8988T (cell line): Measurements from ENCODE around the gene TMEM41B.
"Not testable (repeated sequence)": the region's sequence is repeated elsewhere in the genome, so short reads cannot be mapped to it uniquely, and the experiment has no call there.

Experiments used
- DNase-seq: peaks from one replicate; pipeline ENCODE4 v3.0.0; 2011

TMEM41B gene

DNA sequence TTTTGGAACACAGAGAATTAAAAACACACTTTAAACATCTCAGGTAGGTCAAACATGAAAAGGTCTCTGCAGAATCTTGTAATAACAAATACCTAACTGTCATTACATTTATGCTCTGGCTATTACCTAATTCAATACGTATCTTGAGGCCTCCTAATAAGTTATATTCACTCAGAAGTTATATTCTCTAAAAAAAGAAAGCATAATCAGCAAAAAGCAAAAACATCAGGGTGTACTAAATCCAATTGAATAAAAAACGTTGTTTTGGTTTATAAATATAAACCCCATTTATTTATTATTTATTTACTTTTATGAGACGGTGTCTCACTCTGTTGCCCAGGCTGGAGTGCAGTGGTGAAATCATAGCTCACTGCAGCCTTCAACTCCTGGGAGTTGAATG lies 10.2 kb downstream of the TMEM41B start:
- no peak for DNase-seq

- DNase-seq = no peak
These were observed 11.9 kb downstream of the TMEM41B start for GRCh38 chr11:9302448-9302847.

DNA sequence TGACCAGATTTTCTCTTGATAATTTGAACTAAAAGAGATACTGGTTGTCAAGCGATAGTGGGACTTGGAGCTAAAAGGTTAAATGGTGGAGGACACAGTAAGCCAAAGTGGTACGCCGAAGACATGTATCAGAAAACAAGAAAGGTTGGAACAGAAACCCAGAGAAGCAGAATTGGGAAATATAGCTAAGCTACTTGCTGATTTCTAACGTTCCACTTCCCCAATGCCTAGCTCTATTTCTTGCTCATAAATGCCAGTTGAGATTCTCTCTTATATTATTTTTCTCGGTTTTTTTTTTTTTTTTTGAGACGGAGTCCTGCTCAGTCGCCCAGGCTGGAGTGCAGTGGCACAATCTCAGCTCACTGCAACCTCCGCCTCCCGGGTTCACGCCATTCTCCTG lies 12.7 kb downstream of the TMEM41B start:
- DNase-seq = no peak

GRCh38 chr11:9293646-9294045 lies 20.7 kb downstream of the TMEM41B start:
- no peak for DNase-seq

GRCh38 chr11:9285850-9286587 lies 28.4 kb downstream of the TMEM41B start:
- DNase-seq = no peak

- DNase-seq = no peak
These were observed 33.6 kb downstream of the TMEM41B start for GRCh38 chr11:9280655-9281301.

- DNase-seq = no peak
These were observed 37.2 kb downstream of the TMEM41B start for GRCh38 chr11:9277176-9277575.

DNA sequence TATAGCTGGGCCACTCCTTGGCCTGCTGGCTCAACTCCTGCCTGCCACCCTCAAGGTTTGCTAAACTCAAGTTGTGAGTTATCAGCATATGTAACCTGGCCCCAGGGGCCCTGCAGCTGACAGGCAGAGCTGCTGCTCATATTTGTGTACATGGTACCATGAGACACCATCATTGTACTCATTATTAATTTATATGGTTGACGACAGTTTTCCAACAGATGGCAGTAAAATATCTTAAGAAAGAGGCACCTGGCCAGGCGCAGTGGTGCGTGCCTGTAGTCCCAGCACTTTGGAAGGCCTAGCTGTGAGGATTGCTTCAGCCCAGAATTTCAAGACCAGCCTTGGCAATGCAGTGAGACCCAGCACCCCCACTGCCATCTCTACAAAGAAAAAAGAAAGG lies 37.8 kb downstream of the TMEM41B start:
- DNase-seq = peak; percentile 21

DNA sequence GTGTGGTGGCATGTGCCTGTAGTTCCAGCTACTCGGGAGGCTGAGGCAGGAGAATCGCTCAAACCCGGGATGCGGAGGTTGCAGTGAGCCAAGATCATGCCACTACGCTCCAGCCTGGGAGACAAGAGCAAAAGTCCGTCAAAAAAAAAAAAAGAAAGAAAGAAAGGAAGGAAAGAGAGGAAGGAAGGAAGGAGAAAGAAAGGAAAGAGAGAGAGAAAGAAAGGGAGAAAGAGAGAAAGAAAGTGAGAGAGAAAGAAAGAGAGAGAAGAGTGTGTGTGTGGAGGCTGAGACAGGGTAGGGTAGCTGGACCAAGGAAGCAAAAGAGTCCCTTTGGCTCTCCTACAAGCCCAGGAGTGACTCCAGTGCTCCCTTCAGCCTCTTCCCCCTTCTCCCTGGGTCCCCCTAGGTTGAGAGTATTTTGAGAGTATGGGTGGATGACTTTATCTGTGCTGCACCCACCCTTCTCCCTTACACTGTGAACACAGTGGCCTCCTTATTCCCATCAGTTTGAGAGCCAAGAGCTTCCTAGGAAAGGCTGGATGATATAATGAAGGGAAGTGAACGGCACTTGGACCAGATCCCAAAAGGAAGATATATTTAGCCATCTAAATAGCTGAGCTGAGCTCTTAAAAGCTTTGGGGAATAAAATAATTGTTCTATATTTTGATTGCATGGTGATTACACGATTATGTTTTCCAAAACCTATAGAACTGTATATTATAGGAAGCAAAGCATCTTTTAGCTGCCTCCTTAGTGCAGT lies 39.7 kb downstream of the TMEM41B start:
- DNase-seq = no peak

DNA sequence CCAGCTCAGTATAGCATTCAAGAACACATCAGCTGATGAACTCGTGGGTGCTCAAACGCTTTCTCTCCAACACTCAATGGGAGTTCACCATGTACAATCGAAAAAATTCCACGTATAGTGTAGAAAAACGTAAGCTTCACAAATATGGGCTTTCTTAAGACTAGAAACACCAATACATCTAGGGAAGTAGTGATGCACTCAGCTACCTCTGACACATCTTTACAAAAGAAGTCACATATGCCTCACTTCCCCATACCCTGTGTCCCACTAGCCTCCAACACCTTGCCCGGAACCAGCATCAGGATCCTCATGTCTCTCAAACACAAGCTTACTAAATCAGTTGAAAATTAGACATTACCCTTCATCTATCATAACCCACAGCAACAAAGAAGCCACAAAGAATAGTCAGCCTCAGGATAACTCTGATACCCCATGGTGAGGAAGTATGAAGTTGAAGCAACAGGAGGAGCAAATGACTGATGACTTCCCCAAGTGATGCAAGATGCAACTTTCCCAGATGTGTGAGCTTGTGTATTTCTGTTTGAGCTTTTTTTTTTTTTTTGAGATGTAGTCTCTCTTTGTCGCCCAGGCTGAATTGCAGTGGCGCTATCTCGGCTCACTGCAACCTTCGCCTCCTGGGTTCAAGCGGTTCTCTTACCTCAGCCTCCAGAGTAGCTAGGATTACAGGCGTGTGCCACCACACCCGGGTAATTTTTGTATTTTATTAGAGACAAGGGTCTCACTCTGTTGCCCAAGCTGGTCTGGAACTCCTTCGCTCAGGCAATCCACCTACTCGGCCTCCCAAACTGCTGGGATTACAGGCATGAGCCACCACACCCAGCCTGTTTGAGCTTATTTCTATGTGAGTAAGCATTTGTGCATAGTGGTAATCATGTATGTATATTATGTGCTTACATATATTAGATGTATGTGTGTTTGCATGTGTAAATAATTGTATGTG lies 40.7 kb downstream of the TMEM41B start:
- DNase-seq = no peak

DNA sequence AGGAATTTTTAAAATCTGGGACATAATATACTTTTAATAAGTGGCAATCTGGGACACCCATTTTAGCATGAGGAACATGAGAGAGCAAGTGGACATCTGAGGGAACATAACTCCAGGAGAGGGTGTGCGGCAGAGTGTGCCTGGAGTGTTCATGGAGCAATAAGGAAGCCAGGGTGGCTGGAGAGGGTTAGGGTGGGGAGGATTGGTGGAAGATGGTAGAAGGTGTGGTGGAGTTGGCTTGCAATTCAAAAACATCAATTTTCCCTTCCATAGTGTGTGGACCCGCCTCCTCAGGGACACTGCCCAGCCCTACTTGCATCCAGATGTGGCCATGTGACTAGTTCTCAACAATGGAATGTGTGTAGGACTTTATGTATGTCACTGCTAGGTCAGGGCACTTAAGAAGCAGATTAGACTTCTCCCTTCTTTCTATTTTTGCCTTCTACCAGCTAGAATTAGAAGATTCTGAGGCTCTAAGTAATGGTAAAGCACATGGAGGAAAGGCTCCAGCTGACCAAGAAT lies 44.8 kb downstream of the TMEM41B start:
- no peak for DNase-seq

DNA sequence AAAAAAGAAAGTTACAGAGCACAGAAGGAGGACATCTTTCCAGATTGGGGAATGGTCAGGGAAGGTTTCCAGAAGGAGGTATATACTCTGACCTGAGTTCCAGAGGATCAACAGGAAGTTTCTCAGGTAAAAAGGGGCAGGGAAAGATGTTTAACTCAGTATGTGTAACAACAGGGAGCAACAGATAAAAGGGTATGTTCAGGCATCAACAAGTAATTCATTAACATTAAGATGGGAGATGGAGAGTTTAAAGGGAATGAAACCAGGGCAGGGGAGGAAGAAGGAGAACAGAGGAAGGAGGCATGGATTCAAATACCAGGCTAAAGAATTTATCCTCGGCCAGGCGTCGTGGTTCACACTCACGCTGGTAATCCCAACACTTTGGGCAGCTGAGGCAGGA lies 46.7 kb downstream of the TMEM41B start:
- DNase-seq = no peak

- no peak for DNase-seq
These were observed 47.5 kb downstream of the TMEM41B start for GRCh38 chr11:9266926-9267325.

- DNase-seq = no peak
These were observed 48.2 kb downstream of the TMEM41B start for GRCh38 chr11:9266132-9266736.

- peak; percentile 99 for DNase-seq
These were observed 48.9 kb downstream of the TMEM41B start, which contains the start of gene DENND5A for GRCh38 chr11:9265211-9266131. TSS of gene DENND5A (minus strand) at chr11:9265350. CDS start at chr11:9265069, 281 bp downstream.

DNA sequence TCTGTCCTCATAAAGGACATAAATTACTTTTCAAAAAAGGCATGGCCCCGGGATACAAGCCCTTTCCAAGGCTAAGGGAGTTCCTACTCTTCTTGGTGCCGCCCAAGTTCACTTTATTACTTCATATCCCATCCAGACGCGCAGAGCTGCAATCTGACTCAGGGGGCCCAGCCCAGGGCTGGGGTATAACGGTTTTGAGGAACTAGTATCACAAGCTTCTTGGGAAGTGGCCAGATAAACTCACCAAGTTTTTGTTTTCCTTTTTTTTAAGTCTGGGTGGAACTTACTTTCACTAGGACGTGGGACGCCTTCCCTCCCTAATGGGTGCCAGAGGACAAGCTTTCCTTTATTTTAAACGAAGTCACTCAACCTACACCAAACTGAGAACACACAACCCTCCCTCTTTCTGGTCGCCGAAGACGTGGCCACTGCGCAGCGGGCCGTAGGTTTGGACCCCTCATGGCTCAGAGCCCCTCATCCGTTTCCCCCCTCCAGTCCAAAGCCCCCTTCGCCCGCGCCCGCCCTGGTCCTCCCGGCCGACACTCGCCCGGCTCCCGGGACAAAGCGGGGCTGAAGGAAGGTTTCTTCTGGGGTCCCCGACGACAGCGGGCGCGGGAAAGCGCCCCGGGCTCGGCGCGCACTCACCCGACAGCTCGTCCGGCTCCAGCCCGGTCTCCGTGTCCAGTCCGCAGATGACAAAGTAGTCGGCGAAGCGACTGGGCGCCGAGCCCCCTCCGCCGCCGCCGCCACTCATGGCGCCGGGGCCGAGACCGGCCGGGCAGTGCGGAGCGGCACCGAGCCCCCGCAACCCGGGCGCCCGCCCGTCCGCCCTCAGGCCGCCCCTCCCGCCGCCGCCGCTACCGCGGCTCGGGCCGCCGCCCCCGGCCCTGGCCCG lies 49.8 kb downstream of the TMEM41B start:
- DNase-seq = peak; percentile 47

GRCh38 chr11:9263840-9264315 lies 50.5 kb downstream of the TMEM41B start:
- DNase-seq = peak; percentile 21

DNA sequence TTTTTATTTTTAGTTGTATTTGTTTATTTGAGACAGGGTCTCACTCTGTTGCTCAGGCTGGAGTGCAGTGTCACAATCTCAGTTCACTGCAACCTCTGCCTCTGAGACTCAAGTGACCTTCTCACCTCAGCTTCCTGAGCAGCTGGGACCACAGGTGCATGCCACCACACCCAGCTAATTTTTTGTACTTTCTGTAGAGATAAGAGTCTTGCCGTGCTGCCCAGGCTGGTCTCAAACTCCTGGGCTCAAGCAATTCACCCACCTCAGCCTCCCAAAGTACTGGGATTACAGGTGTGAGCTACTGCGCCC lies 53.6 kb downstream of the TMEM41B start:
- DNase-seq = not testable (repeated sequence)

- DNase-seq = no peak
These were observed 54.2 kb downstream of the TMEM41B start for GRCh38 chr11:9259981-9260837.
